ENCODE results near the gene ZSCAN30.
A peak's percentile ranks its signal among the peaks of the same experiment; 100 is the strongest.
"Not testable (repeated sequence)": the region's sequence is repeated elsewhere in the genome, so short reads cannot be mapped to it uniquely, and the experiment has no call there.

The ZSCAN30 gene

DNA sequence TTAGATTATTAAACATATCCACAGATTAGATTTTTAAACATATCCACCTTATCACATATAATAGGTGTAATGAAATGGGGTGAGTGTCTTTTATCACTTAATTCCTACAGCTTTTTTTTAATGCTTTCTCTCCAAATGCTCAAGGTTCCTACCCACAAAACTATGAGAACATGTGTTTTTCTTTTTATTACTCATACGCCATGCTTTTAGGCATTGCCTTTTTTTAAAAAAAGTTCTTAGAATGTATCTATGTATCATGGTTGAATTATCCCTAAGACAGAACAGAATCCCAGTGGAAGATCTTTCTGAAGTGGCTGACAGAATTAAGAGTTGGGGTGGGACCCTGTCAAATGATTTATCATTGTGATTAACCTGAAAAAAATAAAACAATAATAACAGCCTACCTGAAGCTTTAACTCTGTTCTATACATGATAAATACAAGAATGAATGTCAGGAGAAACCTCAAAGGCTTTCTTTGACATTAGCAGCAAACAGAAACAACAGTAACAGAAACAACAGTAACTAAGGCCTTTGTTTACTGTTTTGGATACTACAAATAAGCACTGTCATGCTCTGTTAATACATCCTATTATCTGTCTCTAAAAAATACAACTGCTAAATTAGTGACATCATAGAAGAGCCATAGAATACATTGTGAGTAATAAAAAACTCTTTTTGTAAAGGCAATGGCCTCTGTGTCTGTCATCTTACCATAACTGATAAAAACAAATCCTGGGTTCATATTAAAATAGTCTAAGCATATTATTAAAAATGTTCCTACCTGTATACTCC lies 53.3 kb downstream of the ZSCAN30 start:
- Mint-ChIP-seq H3K4me1 (ENCODE audit: low read depth) (peaks cover 9% of the 10 kb centered on the region), H3K27me3 (no peaks in the 10 kb centered on the region), H3K27ac (no peak overlapping the region), H3K9me3 (no peaks in the 10 kb centered on the region), H3K36me3 (ENCODE audit: low read depth) (peaks cover 13% of the 10 kb centered on the region), H3K4me3 (no peak overlapping the region)
- DNase-seq, result no peak

DNA sequence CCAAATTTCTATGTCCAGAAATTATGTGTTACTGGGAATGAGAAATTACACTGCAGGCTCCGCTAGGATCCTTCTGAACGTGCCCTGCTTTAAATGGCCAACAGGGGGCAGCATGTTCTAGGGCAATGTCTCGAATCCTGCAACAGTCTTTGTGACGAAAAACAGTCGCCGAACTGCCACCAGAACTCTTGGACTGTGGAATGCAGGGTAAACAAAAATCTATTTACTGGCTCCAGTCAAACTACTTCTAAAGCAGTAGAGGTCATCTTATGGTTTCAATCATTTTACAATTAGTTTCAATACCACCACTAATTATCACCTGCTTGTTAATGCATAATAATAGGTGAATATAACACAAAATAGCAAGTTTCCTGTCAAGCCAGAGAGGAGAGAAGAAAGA lies 59.0 kb downstream of the ZSCAN30 start:
- Mint-ChIP-seq H3K4me3 (peak overlapping the region; percentile 60), H3K27ac (no peak overlapping the region), H3K4me1 (ENCODE audit: low read depth) (peaks cover 3% of the 10 kb centered on the region), H3K9me3 (no peaks in the 10 kb centered on the region), H3K27me3 (no peaks in the 10 kb centered on the region), H3K36me3 (ENCODE audit: low read depth) (no peaks in the 10 kb centered on the region)
- peak; percentile 79 for DNase-seq

DNA sequence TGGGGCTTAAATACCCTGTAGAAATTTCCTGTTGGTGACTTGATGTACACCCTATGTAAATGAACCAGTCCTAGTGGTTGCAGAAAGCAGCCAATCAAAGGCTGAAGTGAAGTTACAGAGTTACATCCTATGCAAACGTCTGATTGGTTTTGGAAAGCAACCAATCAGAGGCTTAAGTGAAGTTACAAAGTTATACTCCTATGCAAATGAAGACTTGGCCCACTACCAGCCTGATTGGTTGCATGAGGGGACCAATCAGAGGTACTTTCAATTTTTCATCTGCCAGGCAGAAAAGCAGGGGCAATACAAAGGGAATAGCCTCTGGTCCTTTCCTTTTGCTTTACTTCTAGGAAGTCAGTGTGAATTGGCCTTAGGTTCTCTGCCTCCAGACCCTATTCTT lies 62.8 kb downstream of the ZSCAN30 start:
- Mint-ChIP-seq H3K9me3 (no peaks in the 10 kb centered on the region), H3K27me3 (no peaks in the 10 kb centered on the region), H3K36me3 (ENCODE audit: low read depth) (no peaks in the 10 kb centered on the region), H3K4me3 (no peak overlapping the region), H3K27ac (no peak overlapping the region), H3K4me1 (ENCODE audit: low read depth) (peaks cover 3% of the 10 kb centered on the region)
- no peak for DNase-seq

DNA sequence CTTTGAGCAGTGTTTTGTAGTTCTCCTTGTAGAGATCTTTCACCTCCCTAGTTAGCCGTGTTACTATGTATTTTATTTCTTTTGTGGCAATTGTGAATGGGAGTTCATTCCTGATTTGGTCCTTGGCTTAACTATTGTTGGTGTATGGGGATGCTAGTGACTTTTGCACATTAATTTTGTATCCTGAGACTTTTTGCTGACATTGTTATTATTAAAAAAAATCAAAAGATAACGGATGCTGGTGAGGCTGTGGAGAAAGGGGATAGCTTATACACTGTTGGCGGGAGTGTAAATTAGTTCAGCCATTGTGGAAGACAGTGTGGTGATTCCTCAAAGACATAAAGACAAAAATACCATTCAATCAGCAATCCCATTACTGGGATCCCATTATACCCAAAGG lies 66.2 kb downstream of the ZSCAN30 start:
- Mint-ChIP-seq H3K4me1 (ENCODE audit: low read depth) (no peaks in the 10 kb centered on the region), H3K9me3 (no peaks in the 10 kb centered on the region), H3K27ac (no peak overlapping the region), H3K4me3 (no peak overlapping the region), H3K27me3 (no peaks in the 10 kb centered on the region), H3K36me3 (ENCODE audit: low read depth) (no peaks in the 10 kb centered on the region)
- no peak for DNase-seq

DNA sequence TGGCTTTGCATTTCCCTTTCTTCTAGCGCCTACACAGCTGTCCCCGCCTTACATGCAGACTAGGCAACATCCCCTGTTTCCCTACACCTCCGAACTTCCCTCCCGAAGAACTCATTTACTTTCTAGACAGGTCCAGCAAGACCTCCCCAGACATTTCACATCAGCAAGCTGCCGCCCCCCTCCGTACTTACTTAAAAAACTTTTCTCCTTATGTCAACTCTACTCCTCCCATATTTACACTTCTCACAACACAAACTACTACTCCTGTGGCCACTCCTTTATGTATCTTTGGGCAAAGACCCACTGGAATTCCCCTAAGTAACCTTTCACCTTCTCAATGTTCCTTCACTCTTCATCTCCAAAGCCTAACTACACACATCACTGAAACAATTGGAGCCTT lies 69.6 kb downstream of the ZSCAN30 start:
- no peak overlapping the region for H3K4me3 Mint-ChIP-seq
- H3K36me3 Mint-ChIP-seq (ENCODE audit: low read depth), result no peaks in the 10 kb centered on the region
- H3K4me1 Mint-ChIP-seq (ENCODE audit: low read depth), result no peaks in the 10 kb centered on the region
- H3K27me3 Mint-ChIP-seq, result no peaks in the 10 kb centered on the region
- DNase-seq, result no peak
- no peaks in the 10 kb centered on the region for H3K9me3 Mint-ChIP-seq
- no peak overlapping the region for H3K27ac Mint-ChIP-seq

DNA sequence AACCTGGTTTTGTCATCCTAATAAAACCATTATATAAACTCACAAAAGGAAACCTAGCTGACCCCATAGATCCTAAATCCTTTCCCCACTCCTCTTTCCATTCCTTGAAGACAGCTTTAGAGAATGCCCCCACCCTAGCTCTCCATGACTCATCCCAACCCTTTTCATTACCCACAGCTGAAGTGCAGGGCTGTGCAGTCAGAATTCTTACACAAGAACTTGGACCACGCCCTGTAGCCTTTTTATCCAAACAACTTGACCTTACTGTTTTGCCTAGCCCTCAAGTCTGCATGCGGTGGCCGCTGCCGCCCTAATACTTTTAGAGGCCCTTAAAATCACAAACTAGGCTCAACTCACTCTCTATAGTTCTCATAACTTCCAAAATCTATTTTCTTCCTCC lies 70.7 kb downstream of the ZSCAN30 start:
- not testable (repeated sequence) for H3K27me3 Mint-ChIP-seq; H3K36me3 Mint-ChIP-seq (ENCODE audit: low read depth); H3K4me3 Mint-ChIP-seq; H3K27ac Mint-ChIP-seq; H3K4me1 Mint-ChIP-seq (ENCODE audit: low read depth); DNase-seq; H3K9me3 Mint-ChIP-seq

DNA sequence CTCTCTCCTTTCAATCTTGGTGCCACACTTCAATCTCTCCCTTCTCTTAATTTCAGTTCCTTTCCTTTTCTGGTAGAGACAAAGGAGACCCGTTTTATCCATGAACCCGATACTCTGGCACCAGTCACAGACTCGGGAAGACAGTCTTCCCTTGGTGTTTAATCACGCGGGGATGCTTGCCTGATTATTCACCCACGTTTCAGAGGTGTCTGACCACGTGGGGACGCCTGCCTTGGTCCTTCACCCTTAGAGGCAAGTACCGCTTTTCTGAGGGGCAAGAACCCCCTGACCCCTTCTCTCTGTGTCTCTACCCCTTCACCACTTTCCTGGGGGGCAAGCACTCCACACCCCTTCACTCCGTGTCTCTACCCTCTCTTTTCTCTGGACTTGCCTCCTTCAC lies 73.4 kb downstream of the ZSCAN30 start:
- not testable (repeated sequence) for H3K4me3 Mint-ChIP-seq; H3K9me3 Mint-ChIP-seq; H3K36me3 Mint-ChIP-seq (ENCODE audit: low read depth); H3K27me3 Mint-ChIP-seq; H3K4me1 Mint-ChIP-seq (ENCODE audit: low read depth); DNase-seq; H3K27ac Mint-ChIP-seq

DNA sequence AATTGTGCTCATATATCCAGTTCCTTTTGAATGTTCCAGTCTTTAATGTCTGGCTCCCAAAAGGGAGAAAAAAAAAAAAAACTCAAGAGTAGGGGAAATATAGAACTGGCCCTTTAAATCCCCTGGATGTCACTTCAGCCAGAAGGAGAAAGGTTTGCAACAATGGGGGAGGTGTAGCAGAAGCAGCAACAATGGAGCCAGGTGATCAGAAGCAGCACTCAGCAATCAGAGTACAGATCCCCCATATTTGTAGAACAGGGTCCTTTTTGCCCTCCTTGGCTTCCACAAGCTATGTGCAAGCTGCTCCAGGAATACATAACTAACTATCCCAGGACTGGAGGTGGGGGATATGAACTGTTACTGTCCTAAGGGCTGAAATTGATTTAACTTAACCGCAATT lies 75.0 kb downstream of the ZSCAN30 start:
- Mint-ChIP-seq H3K27ac (no peak overlapping the region), H3K36me3 (ENCODE audit: low read depth) (no peaks in the 10 kb centered on the region), H3K4me3 (no peak overlapping the region)

DNA sequence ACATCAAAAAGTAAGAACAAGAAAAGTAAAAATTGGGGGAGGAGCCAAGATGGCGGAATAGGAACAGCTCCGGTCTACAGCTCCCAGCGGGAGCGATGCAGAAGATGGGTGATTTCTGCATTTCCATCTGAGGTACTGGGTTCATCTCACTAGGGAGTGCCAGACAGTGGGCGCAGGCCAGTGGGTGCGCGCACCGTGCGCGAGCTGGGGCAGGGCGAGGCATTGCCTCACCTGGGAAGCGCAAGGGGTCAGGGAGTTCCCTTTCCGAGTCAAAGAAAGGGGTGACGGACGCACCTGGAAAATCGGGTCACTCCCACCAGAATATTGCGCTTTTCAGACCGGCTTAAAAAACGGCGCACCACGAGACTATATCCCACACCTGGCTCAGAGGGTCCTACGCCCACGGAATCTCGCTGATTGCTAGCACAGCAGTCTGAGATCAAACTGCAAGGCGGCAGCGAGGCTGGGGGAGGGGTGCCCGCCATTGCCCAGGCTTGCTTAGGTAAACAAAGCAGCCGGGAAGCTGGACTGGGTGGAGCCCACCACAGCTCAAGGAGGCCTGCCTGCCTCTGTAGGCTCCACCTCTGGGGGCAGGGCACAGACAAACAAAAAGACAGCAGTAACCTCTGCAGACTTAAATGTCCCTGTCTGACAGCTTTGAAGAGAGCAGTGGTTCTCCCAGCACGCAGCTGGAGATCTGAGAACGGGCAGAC lies 84.1 kb downstream of the ZSCAN30 start:
- not testable (repeated sequence) for H3K36me3 Mint-ChIP-seq (ENCODE audit: low read depth); DNase-seq; H3K27me3 Mint-ChIP-seq; H3K4me1 Mint-ChIP-seq (ENCODE audit: low read depth); H3K9me3 Mint-ChIP-seq; H3K27ac Mint-ChIP-seq; H3K4me3 Mint-ChIP-seq

More for the DNA sequence above, 75.0 kb downstream of the ZSCAN30 start:
- DNase-seq, result no peak
- Mint-ChIP-seq H3K27me3 (no peaks in the 10 kb centered on the region), H3K9me3 (no peaks in the 10 kb centered on the region), H3K4me1 (ENCODE audit: low read depth) (no peaks in the 10 kb centered on the region)

DNA sequence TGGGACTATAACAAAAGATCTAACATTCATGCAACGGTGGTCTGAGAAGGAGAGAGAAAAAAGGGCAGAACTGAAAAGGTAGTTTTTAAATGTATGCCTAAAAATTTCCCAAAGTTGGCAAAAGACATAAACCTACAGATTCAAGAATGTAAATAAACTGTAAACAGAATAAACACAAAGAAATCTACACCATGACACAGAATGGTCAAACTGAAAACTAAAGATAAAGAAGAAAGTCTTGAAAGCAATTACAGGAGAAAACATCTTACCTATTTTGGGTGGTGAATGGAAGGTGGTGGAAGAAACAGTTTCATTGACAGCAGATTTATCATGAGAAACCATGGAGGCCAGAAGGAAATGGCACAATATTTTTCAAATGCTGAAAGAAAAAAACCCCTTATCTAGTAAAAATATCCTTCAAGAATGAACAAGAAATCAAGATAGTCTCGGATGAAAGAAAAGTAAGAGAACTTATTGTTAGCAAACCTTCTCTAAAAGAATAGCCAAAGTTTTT lies 84.8 kb downstream of the ZSCAN30 start:
- H3K27ac Mint-ChIP-seq, result no peak overlapping the region

DNA sequence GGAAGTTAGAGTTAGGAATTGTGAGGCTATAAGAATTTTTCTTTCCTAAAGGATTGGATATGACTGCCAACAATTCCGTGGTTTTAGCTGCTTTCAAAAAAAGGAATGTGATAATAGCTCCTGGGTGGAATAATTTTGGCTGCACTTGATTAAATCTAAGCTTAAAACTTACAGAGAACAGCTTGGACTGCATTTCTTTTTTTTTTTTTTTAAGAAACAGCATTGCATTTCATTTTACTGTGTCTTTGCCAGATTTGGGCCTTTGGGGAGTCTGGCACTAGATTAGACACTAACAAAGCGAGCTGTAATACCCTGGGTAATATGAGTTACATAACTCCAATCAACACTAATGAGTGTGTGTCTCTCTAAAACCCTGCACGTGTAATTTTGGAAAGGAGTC lies 87.0 kb downstream of the ZSCAN30 start:
- Mint-ChIP-seq H3K9me3 (peaks cover 7% of the 10 kb centered on the region), H3K27ac (no peak overlapping the region), H3K36me3 (ENCODE audit: low read depth) (no peaks in the 10 kb centered on the region), H3K4me1 (ENCODE audit: low read depth) (no peaks in the 10 kb centered on the region), H3K4me3 (no peak overlapping the region), H3K27me3 (peaks cover 14% of the 10 kb centered on the region)
- DNase-seq, result no peak

More for the DNA sequence above, 84.8 kb downstream of the ZSCAN30 start:
- peaks cover 7% of the 10 kb centered on the region for H3K27me3 Mint-ChIP-seq
- H3K4me3 Mint-ChIP-seq, result no peak overlapping the region
- peaks cover 7% of the 10 kb centered on the region for H3K9me3 Mint-ChIP-seq
- no peaks in the 10 kb centered on the region for H3K36me3 Mint-ChIP-seq (ENCODE audit: low read depth)
- no peaks in the 10 kb centered on the region for H3K4me1 Mint-ChIP-seq (ENCODE audit: low read depth)
- DNase-seq, result no peak

DNA sequence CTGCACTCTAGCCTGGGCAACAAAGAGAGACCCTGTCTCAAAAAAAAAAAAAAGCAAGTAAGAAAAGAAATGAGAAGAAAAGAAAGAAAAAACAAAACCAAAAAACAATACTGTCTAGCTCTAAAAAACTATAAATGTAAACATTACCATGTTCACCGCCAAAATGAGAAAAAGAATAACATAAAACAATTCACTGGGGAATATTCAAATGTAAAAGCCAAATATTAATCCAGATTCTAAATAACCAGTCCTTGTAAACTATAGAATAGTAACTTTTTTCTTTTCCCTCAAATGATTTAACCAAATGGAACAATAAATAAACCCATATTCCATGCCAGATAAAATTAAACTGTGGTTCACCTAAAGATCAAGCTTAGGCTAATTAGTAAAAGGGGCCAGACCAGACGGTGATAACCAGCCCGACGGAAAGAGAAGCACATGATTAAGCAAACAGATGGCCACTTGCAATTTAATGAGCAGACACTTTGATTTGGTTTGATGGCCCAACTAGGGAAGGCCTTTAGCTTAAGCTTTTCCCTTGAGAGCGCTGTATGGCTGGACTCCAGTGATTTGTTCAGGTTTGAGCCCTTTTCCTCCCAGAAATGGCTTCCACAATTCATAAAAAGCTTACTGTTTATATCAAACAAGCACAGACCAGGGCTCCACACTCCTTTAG lies 88.6 kb downstream of the ZSCAN30 start:
- no peak for DNase-seq
- Mint-ChIP-seq H3K27me3 (peaks cover 16% of the 10 kb centered on the region), H3K27ac (no peak overlapping the region), H3K9me3 (peaks cover 7% of the 10 kb centered on the region), H3K4me1 (ENCODE audit: low read depth) (no peaks in the 10 kb centered on the region), H3K36me3 (ENCODE audit: low read depth) (no peaks in the 10 kb centered on the region), H3K4me3 (no peak overlapping the region)
